DND-41 (cell line): ENCODE measurements around the gene KANSL1L.

Experiments
- ATAC-seq: fragments of 200-7000 bp; cut with Tn5 transposase; 3 replicates; pipeline ENCODE4 v1.9.1; 2021; ENCODE audit warnings: low read depth; ENCODE audit not compliant: insufficient read depth
- DNase-seq: peaks from one replicate; pipeline ENCODE4 v3.0.0-alpha.2; 2020
- H2AFZ ChIP-seq: 2 replicates; pipeline ENCODE4 v1.6.0; 2012; ENCODE audit warnings: low read depth, low read length
- H3K27ac ChIP-seq: 2 replicates; pipeline ENCODE4 v1.5.1; 2012; ENCODE audit warnings: low read length, inconsistent platforms
- H3K27me3 ChIP-seq: fragments of 200-600 bp; sonication (generic); 2 replicates; pipeline ENCODE4 v1.6.0; 2012; ENCODE audit warnings: low read length, mild to moderate bottlenecking, inconsistent platforms; ENCODE audit not compliant: insufficient read depth, poor library complexity
- H3K36me3 ChIP-seq: 2 replicates; pipeline ENCODE4 v1.5.1; 2012; ENCODE audit warnings: low read length, inconsistent platforms; ENCODE audit not compliant: insufficient read depth
- H3K4me1 ChIP-seq: 2 replicates; pipeline ENCODE4 v1.5.1; 2012; ENCODE audit warnings: mild to moderate bottlenecking, low read length; ENCODE audit not compliant: insufficient read depth
- H3K4me2 ChIP-seq: 2 replicates; pipeline ENCODE4 v1.6.0; 2012; ENCODE audit warnings: mild to moderate bottlenecking, moderate library complexity, low read length, inconsistent platforms; ENCODE audit not compliant: insufficient read depth
- H3K4me3 ChIP-seq, 2 experiments: fragments of 200-600 bp in 1 of 2; shearing (Covaris generic) in 1 of 2; 2 replicates each; pipeline ENCODE4 v1.5.1; 2012 to 2016; ENCODE audit warnings: inconsistent platforms in 2 of 2, low read length in 2 of 2, mild to moderate bottlenecking in 2 of 2, low read depth in 1 of 2, moderate library complexity in 1 of 2
- H3K79me2 ChIP-seq: 2 replicates; pipeline ENCODE4 v1.6.0; 2012; ENCODE audit warnings: low read length, inconsistent platforms; ENCODE audit not compliant: insufficient read depth
- H3K9ac ChIP-seq: 2 replicates; pipeline ENCODE4 v1.6.0; 2012; ENCODE audit warnings: low read depth, mild to moderate bottlenecking, inconsistent platforms, low read length, moderate library complexity
- H3K9me3 ChIP-seq: 2 replicates; pipeline ENCODE4 v1.5.1; 2012; ENCODE audit warnings: low read length, moderate library complexity, mild to moderate bottlenecking, inconsistent platforms; ENCODE audit not compliant: insufficient read depth, severe bottlenecking
- H4K20me1 ChIP-seq: 2 replicates; pipeline ENCODE4 v1.6.0; 2012; ENCODE audit warnings: low read length; ENCODE audit not compliant: insufficient read depth
- EZH2 ChIP-seq: IDR thresholded peaks from 3 replicates; pipeline ENCODE4 v1.6.1; 2012; ENCODE audit warnings: borderline replicate concordance, low read depth, mild to moderate bottlenecking, moderate library complexity, low read length, inconsistent platforms; ENCODE audit not compliant: severe bottlenecking
- TF ChIP-seq, protein P1 (sequence below): IDR thresholded peaks from 2 replicates; pipeline ENCODE4 v1.5.1; 2012; ENCODE audit warnings: borderline replicate concordance, low read length, moderate library complexity, mild to moderate bottlenecking; ENCODE audit not compliant: poor library complexity, severe bottlenecking; ENCODE audit errors: extremely low read depth

The KANSL1L gene

GRCh38 chr2:210004881-210005280, 166.3 kb downstream of the KANSL1L start:
- no peak overlapping the region for H3K27ac ChIP-seq
- no peak overlapping the region for H2AFZ ChIP-seq
- TF ChIP-seq, protein P1, sequence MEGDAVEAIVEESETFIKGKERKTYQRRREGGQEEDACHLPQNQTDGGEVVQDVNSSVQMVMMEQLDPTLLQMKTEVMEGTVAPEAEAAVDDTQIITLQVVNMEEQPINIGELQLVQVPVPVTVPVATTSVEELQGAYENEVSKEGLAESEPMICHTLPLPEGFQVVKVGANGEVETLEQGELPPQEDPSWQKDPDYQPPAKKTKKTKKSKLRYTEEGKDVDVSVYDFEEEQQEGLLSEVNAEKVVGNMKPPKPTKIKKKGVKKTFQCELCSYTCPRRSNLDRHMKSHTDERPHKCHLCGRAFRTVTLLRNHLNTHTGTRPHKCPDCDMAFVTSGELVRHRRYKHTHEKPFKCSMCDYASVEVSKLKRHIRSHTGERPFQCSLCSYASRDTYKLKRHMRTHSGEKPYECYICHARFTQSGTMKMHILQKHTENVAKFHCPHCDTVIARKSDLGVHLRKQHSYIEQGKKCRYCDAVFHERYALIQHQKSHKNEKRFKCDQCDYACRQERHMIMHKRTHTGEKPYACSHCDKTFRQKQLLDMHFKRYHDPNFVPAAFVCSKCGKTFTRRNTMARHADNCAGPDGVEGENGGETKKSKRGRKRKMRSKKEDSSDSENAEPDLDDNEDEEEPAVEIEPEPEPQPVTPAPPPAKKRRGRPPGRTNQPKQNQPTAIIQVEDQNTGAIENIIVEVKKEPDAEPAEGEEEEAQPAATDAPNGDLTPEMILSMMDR = no peak
- no peak for TF ChIP-seq EZH2
- no peak for ATAC-seq
- H3K27me3 ChIP-seq = no peaks in the 10 kb centered on the region
- no peaks in the 10 kb centered on the region for H3K9me3 ChIP-seq
- peaks cover 36% of the 10 kb centered on the region for H3K4me1 ChIP-seq
- peaks cover 52% of the 10 kb centered on the region for H3K36me3 ChIP-seq
- peak overlapping the region; percentile 71; the same call in 1 of the 2 replicates for H3K4me2 ChIP-seq
- peak overlapping the region in 1 of 2 experiments; percentile 11; a peak in 1 of 4 replicates for H3K4me3 ChIP-seq
- H3K9ac ChIP-seq = no peak overlapping the region
- DNase-seq = no peak
- H3K79me2 ChIP-seq = peaks cover 75% of the 10 kb centered on the region
- H4K20me1 ChIP-seq = peaks cover 58% of the 10 kb centered on the region

- peak overlapping the region; percentile 68 for H3K9ac ChIP-seq
- TF ChIP-seq, protein P1 = no peak
- TF ChIP-seq EZH2 = no peak
- DNase-seq = no peak
- no peaks in the 10 kb centered on the region for H3K27me3 ChIP-seq
- no peak for ATAC-seq
- H3K9me3 ChIP-seq = no peaks in the 10 kb centered on the region
- H3K4me1 ChIP-seq = peaks cover 36% of the 10 kb centered on the region
- peak overlapping the region; percentile 71 for H3K4me2 ChIP-seq
- peaks cover 45% of the 10 kb centered on the region for H4K20me1 ChIP-seq
- H2AFZ ChIP-seq = no peak overlapping the region
- H3K36me3 ChIP-seq = peaks cover 37% of the 10 kb centered on the region
- peak overlapping the region; percentile 40 to 66 for H3K4me3 ChIP-seq
- H3K27ac ChIP-seq = peak overlapping the region; percentile 79
- peaks cover 59% of the 10 kb centered on the region for H3K79me2 ChIP-seq
Measured at GRCh38 chr2:210003359-210003758, 167.8 kb downstream of the KANSL1L start.

GRCh38 chr2:210002158-210003157, 168.8 kb downstream of the KANSL1L start, which contains the start of gene RPE:
RPE (plus strand) TSS chr2:210002638; CDS start chr2:210002662, 24 bp downstream.
- DNase-seq (peak; percentile 97), ATAC-seq (peak; percentile 97)
- H3K4me1 ChIP-seq = peaks cover 36% of the 10 kb centered on the region
- H2AFZ ChIP-seq = peak within 1 kb of the TSS; percentile 85
- H3K4me2 ChIP-seq = peak within 1 kb of the TSS; percentile 71
- peak within 1 kb of the TSS; percentile 79 for H3K27ac ChIP-seq
- TF ChIP-seq EZH2 = no peak
- TF ChIP-seq, protein P1 = no peak
- H3K4me3 ChIP-seq = peak within 1 kb of the TSS; percentile 40 to 66
- H3K9me3 ChIP-seq = no peaks in the 10 kb centered on the region
- peaks cover 37% of the 10 kb centered on the region for H4K20me1 ChIP-seq
- H3K36me3 ChIP-seq = peaks cover 28% of the 10 kb centered on the region
- no peaks in the 10 kb centered on the region for H3K27me3 ChIP-seq
- H3K9ac ChIP-seq = peak within 1 kb of the TSS; percentile 68
- H3K79me2 ChIP-seq = peaks cover 50% of the 10 kb centered on the region
